Large intestine (tissue), 3 donors: ENCODE results near the gene PNPLA1. TPM values are rescaled to one million over a fixed set of nuclear protein-coding genes. Genes with fewer than 3 reads are reported as not detected.

Experiments used
- DNase-seq, 2 donors: peaks; one replicate each; pipeline versions ENCODE4 v3.0.0 to v3.0.0-alpha.2; 2013
- H3K27ac ChIP-seq: one replicate; pipeline ENCODE4 v1.5.1; 2013; ENCODE audit warnings: low read length
- H3K27me3 ChIP-seq: 2 replicates; pipeline ENCODE4 v1.6.1; 2013; ENCODE audit warnings: low read length; ENCODE audit not compliant: control insufficient read depth, insufficient read depth
- H3K36me3 ChIP-seq: 2 replicates; pipeline ENCODE4 v1.6.1; 2013; ENCODE audit warnings: low read length; ENCODE audit not compliant: control insufficient read depth, insufficient read depth
- H3K4me1 ChIP-seq: one replicate; pipeline ENCODE4 v1.6.1; 2013; ENCODE audit warnings: low read length; ENCODE audit not compliant: control insufficient read depth, insufficient read depth
- H3K4me3 ChIP-seq: one replicate; pipeline ENCODE4 v1.5.1; 2013; ENCODE audit warnings: low read length
- H3K9me3 ChIP-seq: one replicate; pipeline ENCODE4 v1.6.1; 2013; ENCODE audit warnings: mild to moderate bottlenecking, low read depth, low read length, moderate library complexity; ENCODE audit not compliant: control insufficient read depth
- WGBS: methylation state at CpG from one replicate; pipeline ENCODE4 v1.1.5; 2013; ENCODE audit warnings: low lambda C conversion rate; ENCODE audit not compliant: insufficient coverage; 5-methylcytosine and 5-hydroxymethylcytosine counted together
- polyA plus RNA-seq: library from polyadenylated mRNA; unstranded; fragments of 120-200 nt; gene quantifications from one replicate; pipeline ENCODE4 v1.2.1, GENCODE V29; 2013

Gene PNPLA1
- polyA plus RNA-seq, 1 donor: 3.3 TPM

- Histone ChIP-seq H3K4me1 (peaks cover 20% of the 10 kb centered on the region), H3K9me3 (no peaks in the 10 kb centered on the region), H3K27me3 (no peaks in the 10 kb centered on the region), H3K36me3 (no peaks in the 10 kb centered on the region), H3K4me3 (no peak overlapping the region), H3K27ac (peak overlapping the region; percentile 55)
- 100% methylated on average over 2 of the region's 3 CpGs for WGBS
- DNase-seq: peak; percentile 66 to 78
These were observed 88.0 kb downstream of the PNPLA1 start for GRCh38 chr6:36357872-36358225.

Other genes starting within 250 kb of the PNPLA1 start
- gene SLC26A8, start 245.4 kb upstream of the PNPLA1 start, polyA plus RNA-seq: 0.24 TPM
- 74.8 TPM for gene MAPK14, start 242.3 kb upstream of the PNPLA1 start, polyA plus RNA-seq
- gene MAPK13, start 139.5 kb upstream of the PNPLA1 start, polyA plus RNA-seq: 147 TPM
- 52.3 TPM for gene BRPF3, start 73.3 kb upstream of the PNPLA1 start, polyA plus RNA-seq
- gene BNIP5, start 66.8 kb downstream of the PNPLA1 start, polyA plus RNA-seq: 11.2 TPM
- 9.3 TPM for gene ETV7, start 117.6 kb downstream of the PNPLA1 start, polyA plus RNA-seq
- 0.24 TPM for gene PXT1, start 172.8 kb downstream of the PNPLA1 start, polyA plus RNA-seq
- gene KCTD20, start 172.9 kb downstream of the PNPLA1 start, polyA plus RNA-seq: 32.1 TPM